Measurements from ENCODE around the gene PCDH9. TPM values are rescaled to one million over a fixed set of nuclear protein-coding genes. Genes with fewer than 3 reads are reported as not detected.

Gene PCDH9
- total RNA-seq, 1 donor from 2014 or later: 9.8 TPM

- Mint-ChIP-seq H3K27me3 (ENCODE audit: low read depth) (no peaks in the 10 kb centered on the region), H3K4me3 (ENCODE audit: unreplicated experiment) (no peak overlapping the region), H3K4me1 (ENCODE audit: low read depth) (peaks cover 24% of the 10 kb centered on the region), H3K27ac (ENCODE audit: unreplicated experiment) (no peak overlapping the region), H3K36me3 (ENCODE audit: low read depth) (no peaks in the 10 kb centered on the region), H3K9me3 (ENCODE audit: low read depth) (no peaks in the 10 kb centered on the region)
- TF ChIP-seq CTCF (IDR thresholded peaks at IDR 0.05): no peak
- DNase-seq (ENCODE audit: low spot score): no peak
Observed at GRCh38 chr13:67123165-67123564, 107.0 kb downstream of the PCDH9 start.

GRCh38 chr13:67122251-67122650 is 107.9 kb downstream of the PCDH9 start:
- Mint-ChIP-seq H3K4me3 (ENCODE audit: unreplicated experiment) (no peak overlapping the region), H3K27me3 (ENCODE audit: low read depth) (no peaks in the 10 kb centered on the region), H3K36me3 (ENCODE audit: low read depth) (no peaks in the 10 kb centered on the region), H3K4me1 (ENCODE audit: low read depth) (peaks cover 24% of the 10 kb centered on the region), H3K9me3 (ENCODE audit: low read depth) (no peaks in the 10 kb centered on the region), H3K27ac (ENCODE audit: unreplicated experiment) (no peak overlapping the region)
- no peak for DNase-seq (ENCODE audit: low spot score)
- no peak for TF ChIP-seq CTCF (IDR thresholded peaks at IDR 0.05)

GRCh38 chr13:67120872-67121531 is 109.1 kb downstream of the PCDH9 start:
- H3K27ac Mint-ChIP-seq (ENCODE audit: unreplicated experiment): peak overlapping the region; percentile 3
- H3K4me3 Mint-ChIP-seq (ENCODE audit: unreplicated experiment): no peak overlapping the region
- H3K9me3 Mint-ChIP-seq (ENCODE audit: low read depth): no peaks in the 10 kb centered on the region
- no peaks in the 10 kb centered on the region for H3K27me3 Mint-ChIP-seq (ENCODE audit: low read depth)
- no peaks in the 10 kb centered on the region for H3K36me3 Mint-ChIP-seq (ENCODE audit: low read depth)
- H3K4me1 Mint-ChIP-seq (ENCODE audit: low read depth): peaks cover 24% of the 10 kb centered on the region
- DNase-seq (ENCODE audit: low spot score): no peak
- TF ChIP-seq CTCF (IDR thresholded peaks at IDR 0.05): no peak

- Mint-ChIP-seq H3K4me1 (ENCODE audit: low read depth) (peaks cover 24% of the 10 kb centered on the region), H3K27ac (ENCODE audit: unreplicated experiment) (peak overlapping the region; percentile 5), H3K27me3 (ENCODE audit: low read depth) (no peaks in the 10 kb centered on the region), H3K9me3 (ENCODE audit: low read depth) (no peaks in the 10 kb centered on the region), H3K4me3 (ENCODE audit: unreplicated experiment) (no peak overlapping the region), H3K36me3 (ENCODE audit: low read depth) (no peaks in the 10 kb centered on the region)
- no peak for DNase-seq (ENCODE audit: low spot score)
- TF ChIP-seq CTCF (IDR thresholded peaks at IDR 0.05): no peak
Observed at GRCh38 chr13:67119481-67119894, 110.6 kb downstream of the PCDH9 start.

- no peaks in the 10 kb centered on the region for H3K27me3 Mint-ChIP-seq (ENCODE audit: low read depth)
- no peaks in the 10 kb centered on the region for H3K36me3 Mint-ChIP-seq (ENCODE audit: low read depth)
- H3K4me3 Mint-ChIP-seq (ENCODE audit: unreplicated experiment): no peak overlapping the region
- peaks cover 24% of the 10 kb centered on the region for H3K4me1 Mint-ChIP-seq (ENCODE audit: low read depth)
- no peak for TF ChIP-seq CTCF (IDR thresholded peaks at IDR 0.05)
- H3K27ac Mint-ChIP-seq (ENCODE audit: unreplicated experiment): no peak overlapping the region
- H3K9me3 Mint-ChIP-seq (ENCODE audit: low read depth): no peaks in the 10 kb centered on the region
- DNase-seq (ENCODE audit: low spot score): no peak
Observed at GRCh38 chr13:67118277-67118676, 111.9 kb downstream of the PCDH9 start.
